Activated CD8-positive, alpha-beta memory T cell treated with anti-CD3 and anti-CD28 coated beads for 48 hours (primary cell): ENCODE results near the gene ATG12.
"Not testable (repeated sequence)": the region's sequence is repeated elsewhere in the genome, so short reads cannot be mapped to it uniquely, and the experiment has no call there.

Source experiments
- DNase-seq, 3 experiments: peaks; one replicate each; pipeline ENCODE4 v3.0.0-alpha.2; 2020; ENCODE audit warnings: low read depth in 2 of 3, low spot score in 2 of 3

The ATG12 gene

GRCh38 chr5:115841382-115842088 lies at the start of gene ATG12, which contains the start of gene AP3S1:
ATG12 (minus strand) TSS chr5:115841565; CDS start chr5:115841552, 13 bp downstream.
AP3S1 (plus strand) TSS chr5:115841935; CDS start chr5:115842038, 103 bp downstream.
- DNase-seq: peak; percentile 68 to 75 (median 73)

GRCh38 chr5:115888027-115888426 lies 46.7 kb upstream of the ATG12 start:
- no peak for DNase-seq

- DNase-seq: not testable (repeated sequence)
Measured at GRCh38 chr5:115885208-115885607, 43.8 kb upstream of the ATG12 start.

GRCh38 chr5:115884704-115885103 lies 43.3 kb upstream of the ATG12 start:
- no peak for DNase-seq

- not testable (repeated sequence) for DNase-seq
Measured at GRCh38 chr5:115882434-115882833, 41.1 kb upstream of the ATG12 start.

GRCh38 chr5:115877342-115877741 lies 36.0 kb upstream of the ATG12 start:
- DNase-seq: not testable (repeated sequence)

GRCh38 chr5:115875447-115875846 lies 34.1 kb upstream of the ATG12 start:
- DNase-seq: no peak

GRCh38 chr5:115873392-115873791 lies 32.0 kb upstream of the ATG12 start:
- no peak for DNase-seq

- DNase-seq: no peak
Measured at GRCh38 chr5:115872447-115872846, 31.1 kb upstream of the ATG12 start.

GRCh38 chr5:115869256-115869795 lies 28.0 kb upstream of the ATG12 start:
- no peak for DNase-seq

- DNase-seq: no peak
Measured at GRCh38 chr5:115859378-115859777, 18.0 kb upstream of the ATG12 start.

GRCh38 chr5:115858396-115858795 lies 17.0 kb upstream of the ATG12 start:
- DNase-seq: no peak

- DNase-seq: no peak
Measured at GRCh38 chr5:115857626-115858349, 16.4 kb upstream of the ATG12 start.

- no peak for DNase-seq
Measured at GRCh38 chr5:115857057-115857479, 15.7 kb upstream of the ATG12 start.

- no peak for DNase-seq
Measured at GRCh38 chr5:115855959-115856358, 14.6 kb upstream of the ATG12 start.

- DNase-seq: no peak
Measured at GRCh38 chr5:115854139-115854538, 12.8 kb upstream of the ATG12 start.

GRCh38 chr5:115850744-115851416 lies 9.5 kb upstream of the ATG12 start:
- no peak for DNase-seq

- no peak for DNase-seq
Measured at GRCh38 chr5:115849258-115849798, 8.0 kb upstream of the ATG12 start.

- DNase-seq: no peak
Measured at GRCh38 chr5:115847290-115847689, 5.9 kb upstream of the ATG12 start.

GRCh38 chr5:115844321-115844817 lies 3.0 kb upstream of the ATG12 start:
- no peak for DNase-seq
